HepG2 (cell line): Measurements from ENCODE around the gene SLC5A5. TPM values are rescaled to one million over a fixed set of nuclear protein-coding genes. Genes with fewer than 3 reads are reported as not detected.

Source experiments
- AKAP8 ChIP-seq: sonication (generic); formaldehyde crosslinking; IDR thresholded peaks from 2 replicates; pipeline ENCODE4 v1.5.1; 2020; ENCODE audit warnings: mild to moderate bottlenecking, missing genetic modification reagents
- ARID5B ChIP-seq: IDR thresholded peaks from 2 replicates; pipeline ENCODE4 v1.4.0; 2020; ENCODE audit warnings: mild to moderate bottlenecking, missing genetic modification reagents
- ATF7 ChIP-seq, 2 experiments: fragments of 450-650 bp in 1 of 2; sonication (generic) in 1 of 2; formaldehyde crosslinking in 1 of 2; IDR thresholded peaks; 2 replicates each; pipeline versions ENCODE4 v1.4.0 to v1.6.1; 2016 to 2020; ENCODE audit warnings: antibody characterized with exemption in 1 of 2, mild to moderate bottlenecking in 1 of 2, missing genetic modification reagents in 1 of 2
- GATAD1 ChIP-seq: IDR thresholded peaks from 2 replicates; pipeline ENCODE4 v1.6.1; 2016; ENCODE audit warnings: missing genetic modification reagents, missing compliant biosample characterization
- HMG20B ChIP-seq: conservative IDR thresholded peaks from 2 replicates; pipeline ENCODE4 v1.6.1; 2016; ENCODE audit warnings: missing genetic modification reagents, missing compliant biosample characterization
- KLF11 ChIP-seq: IDR thresholded peaks from 2 replicates; pipeline ENCODE4 v1.6.1; 2016; ENCODE audit warnings: missing compliant biosample characterization
- MEF2D ChIP-seq: sonication (generic); formaldehyde crosslinking; IDR thresholded peaks from 2 replicates; pipeline ENCODE4 v1.5.1; 2020; ENCODE audit warnings: mild to moderate bottlenecking, missing genetic modification reagents
- MTA3 ChIP-seq: sonication (generic); formaldehyde crosslinking; IDR thresholded peaks from 2 replicates; pipeline ENCODE4 v1.4.0; 2020; ENCODE audit warnings: missing genetic modification reagents
- NCOA5 ChIP-seq: sonication (generic); formaldehyde crosslinking; IDR thresholded peaks from 2 replicates; pipeline ENCODE4 v1.4.0; 2020; ENCODE audit warnings: missing genetic modification reagents
- NFRKB ChIP-seq: fragments of 450-650 bp; IDR thresholded peaks from 2 replicates; pipeline ENCODE4 v1.6.1; 2017
- PITX1 ChIP-seq: sonication (generic); formaldehyde crosslinking; IDR thresholded peaks from 2 replicates; pipeline ENCODE4 v1.5.1; 2020; ENCODE audit warnings: mild to moderate bottlenecking, missing genetic modification reagents
- SNAPC5 ChIP-seq: sonication (generic); formaldehyde crosslinking; IDR thresholded peaks from 2 replicates; pipeline ENCODE4 v1.8.1; 2023; ENCODE audit warnings: mild to moderate bottlenecking, missing genetic modification reagents, borderline replicate concordance
- TGIF2 ChIP-seq: IDR thresholded peaks from 2 replicates; pipeline ENCODE4 v1.6.1; 2016; ENCODE audit warnings: control low read depth, missing compliant biosample characterization
- ZBTB8A ChIP-seq: sonication (generic); formaldehyde crosslinking; IDR thresholded peaks from 2 replicates; pipeline ENCODE4 v1.4.0; 2020; ENCODE audit warnings: mild to moderate bottlenecking, low read depth, missing genetic modification reagents, borderline replicate concordance
- ZFP91 ChIP-seq: sonication (generic); formaldehyde crosslinking; IDR thresholded peaks from 2 replicates; pipeline ENCODE4 v1.9.0; 2022; ENCODE audit warnings: missing genetic modification reagents, mild to moderate bottlenecking, borderline replicate concordance
- ZNF446 ChIP-seq: sonication (generic); formaldehyde crosslinking; IDR thresholded peaks from 2 replicates; pipeline ENCODE4 v1.5.0; 2020; ENCODE audit warnings: mild to moderate bottlenecking, missing genetic modification reagents
- ZNF512B ChIP-seq: sonication (generic); formaldehyde crosslinking; IDR thresholded peaks from 2 replicates; pipeline ENCODE4 v1.5.1; 2020; ENCODE audit warnings: missing genetic modification reagents, mild to moderate bottlenecking, borderline replicate concordance
- ZNF670 ChIP-seq: sonication (generic); formaldehyde crosslinking; IDR thresholded peaks from 2 replicates; pipeline ENCODE4 v1.8.0; 2022; ENCODE audit warnings: mild to moderate bottlenecking, missing genetic modification reagents, borderline replicate concordance
- ZNF704 ChIP-seq: sonication (generic); formaldehyde crosslinking; IDR thresholded peaks from 2 replicates; pipeline ENCODE4 v1.8.1; 2023; ENCODE audit warnings: mild to moderate bottlenecking, inconsistent platforms, moderate library complexity, missing genetic modification reagents, borderline replicate concordance
- ZNF724P ChIP-seq: sonication (generic); formaldehyde crosslinking; IDR thresholded peaks from 2 replicates; pipeline ENCODE4 v1.8.0; 2022; ENCODE audit warnings: missing genetic modification reagents, borderline replicate concordance
- ZSCAN12 ChIP-seq: sonication (generic); formaldehyde crosslinking; IDR thresholded peaks from 2 replicates; pipeline ENCODE4 v1.9.0; 2021; ENCODE audit warnings: mild to moderate bottlenecking, missing genetic modification reagents
- polyA plus RNA-seq, 8 experiments: library from polyadenylated mRNA; depleted of rRNA in 3 of 8; stranded (reverse) in 7 of 8; unstranded in 1 of 8; fragments of >200 nt; fragmentation: Illumina TruSeq in 4 of 8; extraction: Trizol in 4 of 8; gene quantifications; 2 replicates each; pipeline versions ENCODE4 v1.2.1 to v1.2.3, GENCODE V29; 2011 to 2016; ENCODE audit warnings: low read depth in 4 of 8, missing spikeins in 1 of 8, mixed read lengths in 1 of 8; ENCODE audit not compliant: insufficient read depth in 1 of 8
- total RNA-seq, 5 experiments: library from RNA; depleted of rRNA; stranded (reverse); fragments of >200 nt; fragmentation: Illumina TruSeq; extraction: Trizol; gene quantifications; 2 replicates each; pipeline ENCODE4 v1.2.3, GENCODE V29; 2016; ENCODE audit warnings: low read depth in 1 of 5

The SLC5A5 gene
- total and polyA plus RNA-seq, 2 of the 13 experiments (the other 11 are each of a cell fraction or from before 2014, with no cell fraction given), result not detected

GRCh38 chr19:17860331-17860992, 11.3 kb upstream of the SLC5A5 start (continued):
- TF ChIP-seq ZNF704 (CRISPR knock-in tag) (no peak), ZBTB8A (no peak), ARID5B (CRISPR knock-in tag) (no peak), GATAD1 (no peak), NFRKB (no peak), ZNF724P (CRISPR knock-in tag) (no peak), HMG20B (CRISPR knock-in tag) (no peak), PITX1 (CRISPR knock-in tag) (no peak), MTA3 (CRISPR knock-in tag) (no peak), TGIF2 (CRISPR knock-in tag) (no peak), KLF11 (CRISPR knock-in tag) (no peak), MEF2D (CRISPR knock-in tag) (no peak), AKAP8 (no peak), NCOA5 (CRISPR knock-in tag) (no peak), ZNF670 (no peak), ATF7 (IDR thresholded peaks at IDR 0.05) (no peak), ATF7 (CRISPR knock-in tag; IDR thresholded peaks at IDR 0.05) (no peak), ZFP91 (CRISPR knock-in tag) (no peak), ZNF512B (CRISPR knock-in tag) (no peak), ZNF446 (no peak), ZSCAN12 (CRISPR knock-in tag) (no peak), SNAPC5 (no peak)
